K562 (cell line): ENCODE data around the gene SLC25A51.

Source experiments
- BRCA1 ChIP-seq, 2 experiments: fragments of 450-650 bp in 1 of 2; sonication (generic) in 1 of 2; formaldehyde crosslinking in 1 of 2; IDR thresholded peaks; 2 replicates each; pipeline versions ENCODE4 v1.5.0 to v1.6.1; 2017 to 2020; ENCODE audit warnings: mild to moderate bottlenecking in 1 of 2, missing genetic modification reagents in 1 of 2
- CBX5 ChIP-seq: IDR thresholded peaks from 2 replicates; pipeline ENCODE4 v1.6.1; 2014; ENCODE audit warnings: low read depth, borderline replicate concordance
- FOSL1 ChIP-seq: fragments of 200-800 bp; sonication (Bioruptor generic); conservative IDR thresholded peaks from 2 replicates; pipeline ENCODE4 v1.6.1; 2016; ENCODE audit warnings: missing genetic modification characterization, missing compliant biosample characterization
- FOXJ3 ChIP-seq: sonication (generic); formaldehyde crosslinking; IDR thresholded peaks from 2 replicates; pipeline ENCODE4 v1.4.0; 2020; ENCODE audit warnings: mild to moderate bottlenecking, missing genetic modification reagents
- SMAD3 ChIP-seq: fragments of 450-650 bp; formaldehyde crosslinking; conservative IDR thresholded peaks from 2 replicates; pipeline ENCODE4 v1.4.0; 2020; ENCODE audit warnings: mild to moderate bottlenecking
- ZNF140 ChIP-seq: fragments of 250-450 bp; sonication (Bioruptor Pico); IDR thresholded peaks from 2 replicates; pipeline ENCODE4 v1.8.0; 2021; ENCODE audit warnings: moderate library complexity, mild to moderate bottlenecking, inconsistent platforms
- ZNF76 ChIP-seq: fragments of 250-450 bp; sonication (Bioruptor Pico); IDR thresholded peaks from 2 replicates; pipeline ENCODE4 v1.4.0; 2020; ENCODE audit warnings: mild to moderate bottlenecking, moderate library complexity, borderline replicate concordance
- TF ChIP-seq, protein P1 (sequence below): fragments of 450-650 bp; formaldehyde crosslinking; IDR thresholded peaks from 2 replicates; pipeline ENCODE4 v1.4.0; 2022; ENCODE audit warnings: missing genetic modification characterization
- TF ChIP-seq, protein P2 (sequence below), 3 experiments: IDR thresholded peaks in 2 of 3; conservative IDR thresholded peaks in 1 of 3; 2 replicates each; pipeline ENCODE4 v1.5.1; 2011 to 2012; ENCODE audit warnings: low read length in 3 of 3, mild to moderate bottlenecking in 3 of 3, control low read depth in 2 of 3, improper control_type of control experiment in 1 of 3, inconsistent platforms in 1 of 3, low read depth in 1 of 3, mixed read lengths in 1 of 3, moderate library complexity in 1 of 3; ENCODE audit not compliant: insufficient read depth in 2 of 3
- TF ChIP-seq, protein P3 (sequence below): sonication (generic); formaldehyde crosslinking; IDR thresholded peaks from 2 replicates; pipeline ENCODE4 v1.8.0; 2023; ENCODE audit warnings: mild to moderate bottlenecking, missing genetic modification reagents

DNA sequence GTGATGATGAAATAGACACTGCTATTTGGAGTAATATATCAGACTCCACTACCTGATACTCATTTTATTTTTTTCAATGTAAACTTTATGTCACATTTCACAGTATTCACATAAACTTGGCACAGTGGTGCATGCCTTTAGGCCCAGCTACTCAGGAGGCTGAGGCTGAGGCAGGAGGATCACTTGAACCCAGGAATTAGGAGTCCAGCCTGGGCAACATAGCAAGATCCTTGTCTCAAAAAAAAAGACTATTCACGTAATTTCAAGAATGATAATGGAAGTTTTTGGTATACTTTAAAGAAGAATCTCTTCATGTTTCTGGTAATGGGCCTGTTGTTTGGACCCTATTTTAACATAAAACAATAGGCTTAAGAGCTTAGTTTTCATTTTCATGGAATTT, 47.4 kb downstream of the SLC25A51 start:
- TF ChIP-seq, protein P1, sequence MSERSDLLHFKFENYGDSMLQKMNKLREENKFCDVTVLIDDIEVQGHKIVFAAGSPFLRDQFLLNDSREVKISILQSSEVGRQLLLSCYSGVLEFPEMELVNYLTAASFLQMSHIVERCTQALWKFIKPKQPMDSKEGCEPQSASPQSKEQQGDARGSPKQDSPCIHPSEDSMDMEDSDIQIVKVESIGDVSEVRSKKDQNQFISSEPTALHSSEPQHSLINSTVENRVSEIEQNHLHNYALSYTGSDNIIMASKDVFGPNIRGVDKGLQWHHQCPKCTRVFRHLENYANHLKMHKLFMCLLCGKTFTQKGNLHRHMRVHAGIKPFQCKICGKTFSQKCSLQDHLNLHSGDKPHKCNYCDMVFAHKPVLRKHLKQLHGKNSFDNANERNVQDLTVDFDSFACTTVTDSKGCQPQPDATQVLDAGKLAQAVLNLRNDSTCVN (CRISPR knock-in tag): no peak
- TF ChIP-seq, protein P2, sequence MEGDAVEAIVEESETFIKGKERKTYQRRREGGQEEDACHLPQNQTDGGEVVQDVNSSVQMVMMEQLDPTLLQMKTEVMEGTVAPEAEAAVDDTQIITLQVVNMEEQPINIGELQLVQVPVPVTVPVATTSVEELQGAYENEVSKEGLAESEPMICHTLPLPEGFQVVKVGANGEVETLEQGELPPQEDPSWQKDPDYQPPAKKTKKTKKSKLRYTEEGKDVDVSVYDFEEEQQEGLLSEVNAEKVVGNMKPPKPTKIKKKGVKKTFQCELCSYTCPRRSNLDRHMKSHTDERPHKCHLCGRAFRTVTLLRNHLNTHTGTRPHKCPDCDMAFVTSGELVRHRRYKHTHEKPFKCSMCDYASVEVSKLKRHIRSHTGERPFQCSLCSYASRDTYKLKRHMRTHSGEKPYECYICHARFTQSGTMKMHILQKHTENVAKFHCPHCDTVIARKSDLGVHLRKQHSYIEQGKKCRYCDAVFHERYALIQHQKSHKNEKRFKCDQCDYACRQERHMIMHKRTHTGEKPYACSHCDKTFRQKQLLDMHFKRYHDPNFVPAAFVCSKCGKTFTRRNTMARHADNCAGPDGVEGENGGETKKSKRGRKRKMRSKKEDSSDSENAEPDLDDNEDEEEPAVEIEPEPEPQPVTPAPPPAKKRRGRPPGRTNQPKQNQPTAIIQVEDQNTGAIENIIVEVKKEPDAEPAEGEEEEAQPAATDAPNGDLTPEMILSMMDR (IDR thresholded peaks at IDR 0.05 in 2 of 3, conservative IDR thresholded peaks at IDR 0.05 in 1 of 3; ENCODE audit: insufficient read depth in 2 of 3, low read depth in 1 of 3, low read length in 3 of 3): no peak
- no peak for TF ChIP-seq CBX5
- no peak for TF ChIP-seq ZNF140
- TF ChIP-seq ZNF76: no peak
- TF ChIP-seq, protein P3, sequence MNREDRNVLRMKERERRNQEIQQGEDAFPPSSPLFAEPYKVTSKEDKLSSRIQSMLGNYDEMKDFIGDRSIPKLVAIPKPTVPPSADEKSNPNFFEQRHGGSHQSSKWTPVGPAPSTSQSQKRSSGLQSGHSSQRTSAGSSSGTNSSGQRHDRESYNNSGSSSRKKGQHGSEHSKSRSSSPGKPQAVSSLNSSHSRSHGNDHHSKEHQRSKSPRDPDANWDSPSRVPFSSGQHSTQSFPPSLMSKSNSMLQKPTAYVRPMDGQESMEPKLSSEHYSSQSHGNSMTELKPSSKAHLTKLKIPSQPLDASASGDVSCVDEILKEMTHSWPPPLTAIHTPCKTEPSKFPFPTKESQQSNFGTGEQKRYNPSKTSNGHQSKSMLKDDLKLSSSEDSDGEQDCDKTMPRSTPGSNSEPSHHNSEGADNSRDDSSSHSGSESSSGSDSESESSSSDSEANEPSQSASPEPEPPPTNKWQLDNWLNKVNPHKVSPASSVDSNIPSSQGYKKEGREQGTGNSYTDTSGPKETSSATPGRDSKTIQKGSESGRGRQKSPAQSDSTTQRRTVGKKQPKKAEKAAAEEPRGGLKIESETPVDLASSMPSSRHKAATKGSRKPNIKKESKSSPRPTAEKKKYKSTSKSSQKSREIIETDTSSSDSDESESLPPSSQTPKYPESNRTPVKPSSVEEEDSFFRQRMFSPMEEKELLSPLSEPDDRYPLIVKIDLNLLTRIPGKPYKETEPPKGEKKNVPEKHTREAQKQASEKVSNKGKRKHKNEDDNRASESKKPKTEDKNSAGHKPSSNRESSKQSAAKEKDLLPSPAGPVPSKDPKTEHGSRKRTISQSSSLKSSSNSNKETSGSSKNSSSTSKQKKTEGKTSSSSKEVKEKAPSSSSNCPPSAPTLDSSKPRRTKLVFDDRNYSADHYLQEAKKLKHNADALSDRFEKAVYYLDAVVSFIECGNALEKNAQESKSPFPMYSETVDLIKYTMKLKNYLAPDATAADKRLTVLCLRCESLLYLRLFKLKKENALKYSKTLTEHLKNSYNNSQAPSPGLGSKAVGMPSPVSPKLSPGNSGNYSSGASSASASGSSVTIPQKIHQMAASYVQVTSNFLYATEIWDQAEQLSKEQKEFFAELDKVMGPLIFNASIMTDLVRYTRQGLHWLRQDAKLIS: no peak
- TF ChIP-seq FOSL1: no peak
- TF ChIP-seq BRCA1 (IDR thresholded peaks at IDR 0.05): no peak
- TF ChIP-seq BRCA1 (CRISPR knock-in tag; IDR thresholded peaks at IDR 0.05): no peak
- no peak for TF ChIP-seq SMAD3 (CRISPR knock-in tag)
- TF ChIP-seq FOXJ3 (CRISPR knock-in tag): no peak
